Stomach (tissue), 4 donors: ENCODE results near the gene RELL2.

ENCODE experiments used
- POLR2A ChIP-seq, 4 donors: fragments of 450-650 bp; IDR thresholded peaks; one replicate each; pipeline ENCODE4 v1.6.1; 2016; ENCODE audit warnings: antibody characterized with exemption in 4 of 4, control low read depth in 2 of 4, mild to moderate bottlenecking in 1 of 4, moderate library complexity in 1 of 4
- TF ChIP-seq, protein P1 (sequence below), 7 experiments: fragments of 450-650 bp in 4 of 7; fragments of 200-600 bp in 3 of 7; sonication (generic) in 3 of 7; IDR thresholded peaks; one replicate each; pipeline ENCODE4 v1.5.1; 2016 to 2019; ENCODE audit warnings: antibody characterized with exemption in 7 of 7, control low read depth in 2 of 7, mild to moderate bottlenecking in 1 of 7

DNA sequence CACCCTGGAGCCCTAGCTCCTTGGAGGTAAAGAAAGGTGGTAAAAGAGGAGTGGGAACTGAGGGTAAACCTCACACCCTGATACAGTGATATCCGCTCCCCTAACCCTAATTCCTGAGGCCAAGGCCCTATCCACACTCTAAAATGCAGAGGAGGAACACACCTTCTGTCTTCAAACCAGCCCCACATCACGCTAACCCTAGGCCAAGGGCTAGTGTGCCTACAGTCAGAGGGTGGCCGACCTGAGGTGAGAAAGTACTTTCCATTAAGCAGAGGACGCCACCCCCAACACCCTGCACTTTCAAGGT is 738 bp upstream of the RELL2 start:
- TF ChIP-seq POLR2A (IDR thresholded peaks at IDR 0.05), result no peak
- TF ChIP-seq, protein P1, sequence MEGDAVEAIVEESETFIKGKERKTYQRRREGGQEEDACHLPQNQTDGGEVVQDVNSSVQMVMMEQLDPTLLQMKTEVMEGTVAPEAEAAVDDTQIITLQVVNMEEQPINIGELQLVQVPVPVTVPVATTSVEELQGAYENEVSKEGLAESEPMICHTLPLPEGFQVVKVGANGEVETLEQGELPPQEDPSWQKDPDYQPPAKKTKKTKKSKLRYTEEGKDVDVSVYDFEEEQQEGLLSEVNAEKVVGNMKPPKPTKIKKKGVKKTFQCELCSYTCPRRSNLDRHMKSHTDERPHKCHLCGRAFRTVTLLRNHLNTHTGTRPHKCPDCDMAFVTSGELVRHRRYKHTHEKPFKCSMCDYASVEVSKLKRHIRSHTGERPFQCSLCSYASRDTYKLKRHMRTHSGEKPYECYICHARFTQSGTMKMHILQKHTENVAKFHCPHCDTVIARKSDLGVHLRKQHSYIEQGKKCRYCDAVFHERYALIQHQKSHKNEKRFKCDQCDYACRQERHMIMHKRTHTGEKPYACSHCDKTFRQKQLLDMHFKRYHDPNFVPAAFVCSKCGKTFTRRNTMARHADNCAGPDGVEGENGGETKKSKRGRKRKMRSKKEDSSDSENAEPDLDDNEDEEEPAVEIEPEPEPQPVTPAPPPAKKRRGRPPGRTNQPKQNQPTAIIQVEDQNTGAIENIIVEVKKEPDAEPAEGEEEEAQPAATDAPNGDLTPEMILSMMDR (IDR thresholded peaks at IDR 0.05), result no peak
